SK-N-SH (cell line): Measurements from ENCODE around the gene CES1. TPM values are rescaled to one million over a fixed set of nuclear protein-coding genes. Genes with fewer than 3 reads are reported as not detected.

Experiments
- CTCF ChIA-PET: fragments of 300-600, 350-600 bp; formaldehyde crosslinking; extraction: SDS; loops from one replicate; lab custom pipeline; 2021; lab: Yijun Ruan, JAX
- POLR2A ChIA-PET: fragments of 350-600 bp; sonication (Branson Sonifier 250); formaldehyde crosslinking; extraction: SDS; loops from one replicate; lab custom pipeline; 2020; ENCODE audit warnings: antibody characterized with exemption, inconsistent platforms; lab: Yijun Ruan, JAX
- DNase-seq: peaks from one replicate; pipeline ENCODE4 v3.0.0; 2012
- H2AFZ ChIP-seq: fragments of 200-600 bp; sonication (generic); 2 replicates; pipeline ENCODE4 v1.8.1; 2016; ENCODE audit warnings: antibody characterized with exemption, mild to moderate bottlenecking, low read depth
- H3F3A ChIP-seq: fragments of 200-600 bp; sonication (generic); replicated peaks from 2 replicates; pipeline ENCODE3; 2016; ENCODE audit warnings: antibody characterized with exemption, mild to moderate bottlenecking; ENCODE audit not compliant: insufficient read depth
- H3K27ac ChIP-seq, 2 experiments: fragments of 200-500 bp in 1 of 2; fragments of 200-600 bp in 1 of 2; sonication (Bioruptor generic) in 1 of 2; sonication (generic), shearing (Covaris generic) in 1 of 2; 2 replicates each; pipeline versions ENCODE4 v1.5.1 to v1.6.1; 2014 to 2016; ENCODE audit warnings: low read depth in 2 of 2, inconsistent platforms in 1 of 2, low read length in 1 of 2, mild to moderate bottlenecking in 1 of 2, mixed read lengths in 1 of 2
- H3K27me3 ChIP-seq: fragments of 200-600 bp; sonication (generic), shearing (Covaris generic); 2 replicates; pipeline ENCODE4 v1.6.1; 2016; ENCODE audit warnings: mixed run types; ENCODE audit not compliant: insufficient read depth
- H3K36me3 ChIP-seq, 2 experiments: fragments of 200-500 bp in 1 of 2; fragments of 200-600 bp in 1 of 2; sonication (Bioruptor generic) in 1 of 2; sonication (generic) in 1 of 2; replicated peaks in 1 of 2; 2 replicates each; pipeline versions ENCODE3 to v1.5.1; 2014 to 2016; ENCODE audit warnings: low read length in 1 of 2, mild to moderate bottlenecking in 1 of 2; ENCODE audit not compliant: insufficient read depth in 2 of 2, control insufficient read depth in 1 of 2
- H3K4me1 ChIP-seq, 2 experiments: fragments of 200-500 bp in 1 of 2; fragments of 200-600 bp in 1 of 2; sonication (Bioruptor generic) in 1 of 2; sonication (generic), shearing (Covaris generic) in 1 of 2; 2 replicates each; pipeline versions ENCODE4 v1.5.1 to v1.6.1; 2014 to 2016; ENCODE audit warnings: low read depth in 1 of 2, low read length in 1 of 2, mixed run types in 1 of 2; ENCODE audit not compliant: insufficient read depth in 2 of 2, control insufficient read depth in 1 of 2
- H3K4me2 ChIP-seq: fragments of 200-600 bp; sonication (generic), shearing (Covaris generic); 2 replicates; pipeline ENCODE4 v1.6.1; 2017; ENCODE audit warnings: mixed run types
- H3K4me3 ChIP-seq, 2 experiments: fragments of 200-500 bp in 1 of 2; fragments of 200-600 bp in 1 of 2; sonication (Bioruptor generic) in 1 of 2; sonication (generic), shearing (Covaris generic) in 1 of 2; 2 replicates each; pipeline versions ENCODE4 v1.5.1 to v1.8.1; 2014 to 2016; ENCODE audit warnings: low read depth in 2 of 2, inconsistent platforms in 1 of 2, low read length in 1 of 2, mild to moderate bottlenecking in 1 of 2, mixed read lengths in 1 of 2, moderate library complexity in 1 of 2
- H3K79me2 ChIP-seq: fragments of 200-600 bp; sonication (generic); 2 replicates; pipeline ENCODE4 v1.8.1; 2017; ENCODE audit warnings: mild to moderate bottlenecking; ENCODE audit not compliant: insufficient read depth
- H3K9ac ChIP-seq: fragments of 200-600 bp; sonication (generic); 2 replicates; pipeline ENCODE4 v1.6.1; 2017; ENCODE audit warnings: mixed run types
- H3K9me2 ChIP-seq: fragments of 200-600 bp; sonication (generic); 2 replicates; pipeline ENCODE4 v1.6.1; 2017; ENCODE audit warnings: mixed run types
- H3K9me3 ChIP-seq: fragments of 200-600 bp; sonication (generic); 2 replicates; pipeline ENCODE4 v1.6.1; 2017; ENCODE audit warnings: mixed run types, mild to moderate bottlenecking, moderate library complexity
- H4K20me1 ChIP-seq: fragments of 200-600 bp; sonication (generic); 2 replicates; pipeline ENCODE4 v1.6.1; 2017; ENCODE audit warnings: mild to moderate bottlenecking, mixed run types; ENCODE audit not compliant: insufficient read depth
- EZH2phosphoT487 ChIP-seq: fragments of 200-600 bp; sonication (generic); IDR thresholded peaks from 2 replicates; pipeline ENCODE4 v1.6.1; 2017; ENCODE audit warnings: low read depth, mixed run types, mild to moderate bottlenecking, antibody characterized with exemption, moderate library complexity, borderline replicate concordance
- FOSL2 ChIP-seq: IDR thresholded peaks from 2 replicates; pipeline ENCODE4 v1.4.0; 2012; ENCODE audit warnings: low read depth, mild to moderate bottlenecking, moderate library complexity, borderline replicate concordance
- FOXJ3 ChIP-seq: sonication (generic); formaldehyde crosslinking; IDR thresholded peaks from 2 replicates; pipeline ENCODE4 v1.5.1; 2020; ENCODE audit warnings: mild to moderate bottlenecking, missing genetic modification reagents
- FOXM1 ChIP-seq: IDR thresholded peaks from 2 replicates; pipeline ENCODE4 v1.4.0; 2012; ENCODE audit warnings: low read depth, mild to moderate bottlenecking
- GABPA ChIP-seq: IDR thresholded peaks from 2 replicates; pipeline ENCODE4 v1.4.0; 2012; ENCODE audit warnings: low read depth, mild to moderate bottlenecking
- NFIC ChIP-seq: IDR thresholded peaks from 2 replicates; pipeline ENCODE4 v1.4.0; 2012; ENCODE audit warnings: borderline replicate concordance
- RAD21 ChIP-seq: IDR thresholded peaks from 2 replicates; pipeline ENCODE4 v1.6.1; 2012; ENCODE audit warnings: mild to moderate bottlenecking, low read length
- RCOR1 ChIP-seq: fragments of 150-350 bp; IDR thresholded peaks from 2 replicates; pipeline ENCODE4 v1.6.1; 2017; ENCODE audit warnings: antibody characterized with exemption, low read length
- RXRA ChIP-seq: IDR thresholded peaks from 2 replicates; pipeline ENCODE4 v1.4.0; 2012; ENCODE audit warnings: low read depth, mild to moderate bottlenecking, borderline replicate concordance
- SIN3A ChIP-seq: IDR thresholded peaks from 2 replicates; pipeline ENCODE4 v1.6.1; 2012; ENCODE audit warnings: low read depth, mild to moderate bottlenecking, low read length, moderate library complexity, borderline replicate concordance
- whole genome bisulfite sequencing: methylation state at CpG from one replicate; pipeline ENCODE4 v1.1.6; 2017; ENCODE audit warnings: low lambda C conversion rate; 5-methylcytosine and 5-hydroxymethylcytosine counted together
- polyA plus RNA-seq, 3 experiments: library from polyadenylated mRNA; depleted of rRNA; stranded (reverse); fragments of >200 nt; gene quantifications; 2 replicates each; pipeline ENCODE4 v1.2.3, GENCODE V29; 2012
- TF ChIP-seq, protein P1 (sequence below): IDR thresholded peaks from 2 replicates; pipeline ENCODE4 v1.6.1; 2012; ENCODE audit warnings: mild to moderate bottlenecking, low read depth, low read length, moderate library complexity
- TF ChIP-seq, protein P2 (sequence below): fragments of 150-350 bp; IDR thresholded peaks from 2 replicates; pipeline ENCODE4 v1.6.1; 2017; ENCODE audit warnings: antibody characterized with exemption, low read length, low read depth, borderline replicate concordance
- TF ChIP-seq, protein P3 (sequence below): IDR thresholded peaks from 2 replicates; pipeline ENCODE4; 2012
- TF ChIP-seq, protein P4 (sequence below): fragments of 200-600 bp; sonication (generic); IDR thresholded peaks from 2 replicates; pipeline ENCODE4 v1.6.1; 2017; ENCODE audit warnings: antibody characterized with exemption, mild to moderate bottlenecking, moderate library complexity

The CES1 gene
- polyA plus RNA-seq, 1 of the 3 experiments (the other 2 are of a cell fraction): not detected

DNA sequence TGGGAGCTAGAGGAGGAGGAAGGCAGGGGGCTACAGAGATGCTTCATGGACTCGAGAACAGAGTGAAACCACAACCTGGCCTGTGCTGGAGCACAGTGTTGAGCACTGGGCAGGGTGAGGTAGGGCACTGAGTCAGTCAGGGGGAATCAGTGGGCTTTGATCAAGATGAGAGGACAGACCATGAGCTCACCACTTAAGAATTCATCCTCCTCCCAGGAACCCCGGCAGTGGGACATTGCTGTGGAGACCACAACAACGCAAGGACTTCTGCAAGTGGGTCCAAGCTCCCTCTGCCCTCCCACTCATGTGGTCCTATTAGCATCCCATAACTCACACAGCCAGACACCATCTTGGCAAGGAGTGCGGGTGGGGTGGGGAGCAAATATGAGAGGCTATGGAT is 44.0 kb upstream of the CES1 start (continued):
- no peak for TF ChIP-seq SIN3A
- no peak for TF ChIP-seq NFIC
- no peak for TF ChIP-seq FOXM1
- no peak for TF ChIP-seq GABPA
- TF ChIP-seq, protein P1, sequence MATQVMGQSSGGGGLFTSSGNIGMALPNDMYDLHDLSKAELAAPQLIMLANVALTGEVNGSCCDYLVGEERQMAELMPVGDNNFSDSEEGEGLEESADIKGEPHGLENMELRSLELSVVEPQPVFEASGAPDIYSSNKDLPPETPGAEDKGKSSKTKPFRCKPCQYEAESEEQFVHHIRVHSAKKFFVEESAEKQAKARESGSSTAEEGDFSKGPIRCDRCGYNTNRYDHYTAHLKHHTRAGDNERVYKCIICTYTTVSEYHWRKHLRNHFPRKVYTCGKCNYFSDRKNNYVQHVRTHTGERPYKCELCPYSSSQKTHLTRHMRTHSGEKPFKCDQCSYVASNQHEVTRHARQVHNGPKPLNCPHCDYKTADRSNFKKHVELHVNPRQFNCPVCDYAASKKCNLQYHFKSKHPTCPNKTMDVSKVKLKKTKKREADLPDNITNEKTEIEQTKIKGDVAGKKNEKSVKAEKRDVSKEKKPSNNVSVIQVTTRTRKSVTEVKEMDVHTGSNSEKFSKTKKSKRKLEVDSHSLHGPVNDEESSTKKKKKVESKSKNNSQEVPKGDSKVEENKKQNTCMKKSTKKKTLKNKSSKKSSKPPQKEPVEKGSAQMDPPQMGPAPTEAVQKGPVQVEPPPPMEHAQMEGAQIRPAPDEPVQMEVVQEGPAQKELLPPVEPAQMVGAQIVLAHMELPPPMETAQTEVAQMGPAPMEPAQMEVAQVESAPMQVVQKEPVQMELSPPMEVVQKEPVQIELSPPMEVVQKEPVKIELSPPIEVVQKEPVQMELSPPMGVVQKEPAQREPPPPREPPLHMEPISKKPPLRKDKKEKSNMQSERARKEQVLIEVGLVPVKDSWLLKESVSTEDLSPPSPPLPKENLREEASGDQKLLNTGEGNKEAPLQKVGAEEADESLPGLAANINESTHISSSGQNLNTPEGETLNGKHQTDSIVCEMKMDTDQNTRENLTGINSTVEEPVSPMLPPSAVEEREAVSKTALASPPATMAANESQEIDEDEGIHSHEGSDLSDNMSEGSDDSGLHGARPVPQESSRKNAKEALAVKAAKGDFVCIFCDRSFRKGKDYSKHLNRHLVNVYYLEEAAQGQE: no peak

DNA sequence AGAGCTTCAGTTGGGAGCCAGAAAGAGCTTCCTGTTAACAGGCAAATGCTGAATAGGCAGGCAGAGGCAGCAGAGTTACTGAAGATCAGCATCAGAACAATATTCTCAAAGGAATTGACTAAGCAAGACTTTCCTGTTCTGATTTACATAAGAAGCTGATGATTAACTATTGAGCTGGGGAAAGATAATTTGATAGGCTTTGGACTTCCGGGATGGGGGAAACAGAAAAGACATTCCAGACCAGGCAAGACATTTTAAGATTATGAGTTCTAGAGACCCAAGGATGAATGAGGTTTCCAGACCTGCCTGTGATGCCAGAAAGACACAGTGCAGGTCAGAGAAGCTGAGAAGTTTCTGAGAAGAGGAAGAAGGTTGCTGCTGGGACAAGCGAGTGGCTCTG is 42.4 kb upstream of the CES1 start, which contains the start of gene CES5A:
Gene CES5A, minus strand, starts transcription at position 101 of the 400 bp plus-strand sequence. CDS start 152 bp downstream, outside the sequence.
- H3K9ac ChIP-seq: no peak within 1 kb of the TSS
- H3K36me3 ChIP-seq: no peaks in the 10 kb centered on the region
- H3K79me2 ChIP-seq: no peaks in the 10 kb centered on the region
- no peak within 1 kb of the TSS for H2AFZ ChIP-seq
- H3F3A ChIP-seq: no peaks in the 10 kb centered on the region
- H3K9me2 ChIP-seq: no peaks in the 10 kb centered on the region
- H3K27ac ChIP-seq: no peak within 1 kb of the TSS
- H3K4me2 ChIP-seq: no peak within 1 kb of the TSS
- CTCF ChIA-PET: interaction anchor here (1.2 kb wide), 1 partner anchor 481 kb away, joined by 5 read pairs; no protein-coding TSS in a partner anchor
- TF ChIP-seq, protein P1: no peak
- TF ChIP-seq, protein P2, sequence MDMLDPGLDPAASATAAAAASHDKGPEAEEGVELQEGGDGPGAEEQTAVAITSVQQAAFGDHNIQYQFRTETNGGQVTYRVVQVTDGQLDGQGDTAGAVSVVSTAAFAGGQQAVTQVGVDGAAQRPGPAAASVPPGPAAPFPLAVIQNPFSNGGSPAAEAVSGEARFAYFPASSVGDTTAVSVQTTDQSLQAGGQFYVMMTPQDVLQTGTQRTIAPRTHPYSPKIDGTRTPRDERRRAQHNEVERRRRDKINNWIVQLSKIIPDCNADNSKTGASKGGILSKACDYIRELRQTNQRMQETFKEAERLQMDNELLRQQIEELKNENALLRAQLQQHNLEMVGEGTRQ: no peak
- TF ChIP-seq RXRA: no peak
- no peak for TF ChIP-seq RAD21
- TF ChIP-seq FOXJ3 (CRISPR knock-in tag): no peak
- TF ChIP-seq, protein P3, sequence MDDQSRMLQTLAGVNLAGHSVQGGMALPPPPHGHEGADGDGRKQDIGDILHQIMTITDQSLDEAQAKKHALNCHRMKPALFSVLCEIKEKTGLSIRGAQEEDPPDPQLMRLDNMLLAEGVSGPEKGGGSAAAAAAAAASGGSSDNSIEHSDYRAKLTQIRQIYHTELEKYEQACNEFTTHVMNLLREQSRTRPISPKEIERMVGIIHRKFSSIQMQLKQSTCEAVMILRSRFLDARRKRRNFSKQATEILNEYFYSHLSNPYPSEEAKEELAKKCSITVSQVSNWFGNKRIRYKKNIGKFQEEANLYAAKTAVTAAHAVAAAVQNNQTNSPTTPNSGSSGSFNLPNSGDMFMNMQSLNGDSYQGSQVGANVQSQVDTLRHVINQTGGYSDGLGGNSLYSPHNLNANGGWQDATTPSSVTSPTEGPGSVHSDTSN: no peak
- TF ChIP-seq RCOR1: no peak
- TF ChIP-seq, protein P4, sequence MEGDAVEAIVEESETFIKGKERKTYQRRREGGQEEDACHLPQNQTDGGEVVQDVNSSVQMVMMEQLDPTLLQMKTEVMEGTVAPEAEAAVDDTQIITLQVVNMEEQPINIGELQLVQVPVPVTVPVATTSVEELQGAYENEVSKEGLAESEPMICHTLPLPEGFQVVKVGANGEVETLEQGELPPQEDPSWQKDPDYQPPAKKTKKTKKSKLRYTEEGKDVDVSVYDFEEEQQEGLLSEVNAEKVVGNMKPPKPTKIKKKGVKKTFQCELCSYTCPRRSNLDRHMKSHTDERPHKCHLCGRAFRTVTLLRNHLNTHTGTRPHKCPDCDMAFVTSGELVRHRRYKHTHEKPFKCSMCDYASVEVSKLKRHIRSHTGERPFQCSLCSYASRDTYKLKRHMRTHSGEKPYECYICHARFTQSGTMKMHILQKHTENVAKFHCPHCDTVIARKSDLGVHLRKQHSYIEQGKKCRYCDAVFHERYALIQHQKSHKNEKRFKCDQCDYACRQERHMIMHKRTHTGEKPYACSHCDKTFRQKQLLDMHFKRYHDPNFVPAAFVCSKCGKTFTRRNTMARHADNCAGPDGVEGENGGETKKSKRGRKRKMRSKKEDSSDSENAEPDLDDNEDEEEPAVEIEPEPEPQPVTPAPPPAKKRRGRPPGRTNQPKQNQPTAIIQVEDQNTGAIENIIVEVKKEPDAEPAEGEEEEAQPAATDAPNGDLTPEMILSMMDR: no peak
- TF ChIP-seq FOSL2: no peak
- TF ChIP-seq EZH2phosphoT487: no peak
- TF ChIP-seq, all 33 proteins: peak for 0
- no peak within 1 kb of the TSS for H3K4me3 ChIP-seq
- H4K20me1 ChIP-seq: no peaks in the 10 kb centered on the region
- H3K27me3 ChIP-seq: no peaks in the 10 kb centered on the region
- WGBS: 2% methylated on average over 2 of the region's 2 CpGs
- H3K4me1 ChIP-seq: no peaks in the 10 kb centered on the region
- POLR2A ChIA-PET: no interaction called here
- H3K9me3 ChIP-seq: no peaks in the 10 kb centered on the region
- no peak for DNase-seq
